Mucosa of rectum (tissue), 2 donors: ENCODE results near the gene PDE4D.

Source experiments
- H3K27ac ChIP-seq, 2 donors: one replicate each; pipeline ENCODE4 v1.7.0; 2013; ENCODE audit warnings: inconsistent platforms in 2 of 2, low read depth in 2 of 2, low read length in 2 of 2
- H3K27me3 ChIP-seq, 2 donors: one replicate each; pipeline ENCODE4 v1.7.0; 2013; ENCODE audit warnings: low read length in 2 of 2; ENCODE audit not compliant: control insufficient read depth in 2 of 2, insufficient read depth in 2 of 2
- H3K36me3 ChIP-seq, 2 donors: one replicate each; pipeline ENCODE4 v1.7.0; 2013; ENCODE audit warnings: low read length in 2 of 2; ENCODE audit not compliant: control insufficient read depth in 2 of 2, insufficient read depth in 2 of 2
- H3K4me1 ChIP-seq, 2 donors: one replicate each; pipeline ENCODE4 v1.7.0; 2013; ENCODE audit warnings: low read length in 2 of 2, mild to moderate bottlenecking in 1 of 2; ENCODE audit not compliant: control insufficient read depth in 2 of 2, insufficient read depth in 2 of 2
- H3K4me3 ChIP-seq, 2 donors: one replicate each; pipeline ENCODE4 v1.7.0; 2013; ENCODE audit warnings: low read length in 2 of 2
- H3K9ac ChIP-seq, 2 donors: one replicate each; pipeline ENCODE4 v1.7.0; 2013; ENCODE audit warnings: low read length in 2 of 2, low read depth in 1 of 2, mild to moderate bottlenecking in 1 of 2
- H3K9me3 ChIP-seq, 2 donors: one replicate each; pipeline ENCODE4 v1.7.0; 2013; ENCODE audit warnings: low read length in 2 of 2; ENCODE audit not compliant: control insufficient read depth in 2 of 2
- donor health status: healthy.
- donor health status: Normal muscosa, but diverticular disease.

The PDE4D gene

DNA sequence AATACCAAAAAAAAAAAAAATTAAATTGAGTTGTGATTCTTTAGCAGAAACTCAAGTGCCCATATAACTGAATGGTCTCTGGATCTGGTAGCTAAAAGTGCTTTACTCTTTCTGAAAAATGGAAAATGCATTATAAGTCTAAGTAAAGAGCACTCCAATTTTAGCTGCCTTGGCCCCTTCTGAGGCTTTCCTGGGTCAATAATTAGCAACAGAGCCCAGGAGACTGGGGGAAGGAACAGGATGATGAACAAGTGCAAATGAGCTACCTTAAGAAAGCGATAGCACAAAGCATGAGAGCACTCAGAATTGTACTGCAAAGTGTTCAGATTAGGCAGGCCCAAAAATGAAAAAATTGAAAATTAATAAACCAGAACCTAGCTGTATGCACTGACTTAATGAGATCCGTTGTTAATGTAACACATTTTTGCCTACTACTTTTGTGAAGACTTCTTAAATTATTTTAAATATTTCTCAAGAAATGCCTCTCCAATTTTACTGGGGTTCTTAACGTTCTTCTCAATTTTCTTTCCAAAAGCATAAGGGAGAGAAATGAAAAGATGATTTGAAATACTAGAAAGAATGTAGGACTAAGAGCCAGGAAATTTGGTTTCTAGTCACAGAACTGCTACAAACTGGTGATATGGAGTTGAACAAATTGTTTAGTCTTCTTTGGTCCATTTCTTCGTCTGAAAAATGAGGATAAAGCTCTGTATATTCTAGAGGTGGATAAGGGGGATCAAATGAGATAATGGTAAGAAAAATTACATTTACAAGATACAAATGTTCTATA is 566.1 kb downstream of the PDE4D start:
- Histone ChIP-seq H3K4me3 (no peak overlapping the region), H3K27me3 (no peaks in the 10 kb centered on the region), H3K4me1 (peaks cover 0 to 10% of the 10 kb centered on the region in 2 donors), H3K9me3 (no peaks in the 10 kb centered on the region), H3K36me3 (no peaks in the 10 kb centered on the region), H3K27ac (no peak overlapping the region), H3K9ac (no peak overlapping the region)

- Histone ChIP-seq H3K4me3 (no peak overlapping the region), H3K27ac (no peak overlapping the region), H3K9me3 (no peaks in the 10 kb centered on the region), H3K4me1 (peaks cover 2 to 15% of the 10 kb centered on the region in 2 donors), H3K27me3 (no peaks in the 10 kb centered on the region), H3K36me3 (no peaks in the 10 kb centered on the region), H3K9ac (no peak overlapping the region)
These were observed 566.9 kb downstream of the PDE4D start for GRCh38 chr5:59326596-59326995.

- Histone ChIP-seq H3K36me3 (no peaks in the 10 kb centered on the region), H3K9ac (no peak overlapping the region), H3K4me3 (no peak overlapping the region), H3K27ac (no peak overlapping the region), H3K9me3 (no peaks in the 10 kb centered on the region), H3K27me3 (no peaks in the 10 kb centered on the region), H3K4me1 (peaks cover 2 to 19% of the 10 kb centered on the region in 2 donors)
These were observed 568.5 kb downstream of the PDE4D start for GRCh38 chr5:59325070-59325469.

- H3K27ac ChIP-seq, result no peak overlapping the region
- H3K4me1 ChIP-seq, result peaks cover 2 to 28% of the 10 kb centered on the region in 2 donors
These were observed 570.6 kb downstream of the PDE4D start for GRCh38 chr5:59322894-59323293.

DNA sequence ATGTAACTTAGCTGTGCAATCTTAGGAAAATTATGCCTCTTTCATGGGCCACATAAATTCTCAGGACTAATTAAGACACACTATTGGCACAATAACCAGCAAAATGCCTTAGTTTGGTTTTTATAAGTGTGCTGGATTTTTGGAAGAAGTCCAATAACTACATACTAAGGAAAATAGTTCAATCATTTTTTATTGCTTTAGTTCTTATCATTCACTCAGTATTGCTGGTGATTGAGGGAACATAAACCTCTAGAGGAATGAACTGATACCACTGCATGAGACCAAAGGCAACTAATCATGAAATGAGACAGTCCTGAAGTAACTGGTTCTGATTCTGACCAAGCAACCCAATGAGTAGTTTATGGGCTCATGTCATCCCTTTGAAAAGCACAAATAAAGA is 571.5 kb downstream of the PDE4D start:
- Histone ChIP-seq H3K9me3 (no peaks in the 10 kb centered on the region), H3K4me3 (no peak overlapping the region), H3K9ac (no peak overlapping the region), H3K27ac (no peak overlapping the region), H3K27me3 (no peaks in the 10 kb centered on the region), H3K4me1 (peaks cover 6 to 37% of the 10 kb centered on the region in 2 donors), H3K36me3 (no peaks in the 10 kb centered on the region)

More at GRCh38 chr5:59322894-59323293, 570.6 kb downstream of the PDE4D start:
- H3K36me3 ChIP-seq, result no peaks in the 10 kb centered on the region
- no peak overlapping the region for H3K4me3 ChIP-seq
- no peaks in the 10 kb centered on the region for H3K9me3 ChIP-seq
- no peaks in the 10 kb centered on the region for H3K27me3 ChIP-seq
- no peak overlapping the region for H3K9ac ChIP-seq

- no peak overlapping the region for H3K9ac ChIP-seq
- H3K36me3 ChIP-seq, result no peaks in the 10 kb centered on the region
- H3K4me1 ChIP-seq, result peaks cover 10 to 40% of the 10 kb centered on the region in 2 donors
- no peaks in the 10 kb centered on the region for H3K9me3 ChIP-seq
- H3K27ac ChIP-seq, result no peak overlapping the region
- no peaks in the 10 kb centered on the region for H3K27me3 ChIP-seq
- no peak overlapping the region for H3K4me3 ChIP-seq
These were observed 571.9 kb downstream of the PDE4D start for GRCh38 chr5:59321642-59322041.

- H3K9ac ChIP-seq, result no peak overlapping the region
- no peaks in the 10 kb centered on the region for H3K9me3 ChIP-seq
- H3K27me3 ChIP-seq, result no peaks in the 10 kb centered on the region
- H3K4me3 ChIP-seq, result no peak overlapping the region
- H3K27ac ChIP-seq, result no peak overlapping the region
- H3K36me3 ChIP-seq, result no peaks in the 10 kb centered on the region
- H3K4me1 ChIP-seq, result peaks cover 16 to 47% of the 10 kb centered on the region in 2 donors
These were observed 573.1 kb downstream of the PDE4D start for GRCh38 chr5:59320420-59320819.

GRCh38 chr5:59319250-59319649 is 574.3 kb downstream of the PDE4D start:
- Histone ChIP-seq H3K4me3 (no peak overlapping the region), H3K36me3 (no peaks in the 10 kb centered on the region), H3K27me3 (no peaks in the 10 kb centered on the region), H3K9me3 (no peaks in the 10 kb centered on the region), H3K9ac (no peak overlapping the region), H3K27ac (no peak overlapping the region), H3K4me1 (peaks cover 16 to 47% of the 10 kb centered on the region in 2 donors)

GRCh38 chr5:59317774-59318205 is 575.7 kb downstream of the PDE4D start:
- Histone ChIP-seq H3K4me1 (peaks cover 16 to 41% of the 10 kb centered on the region in 2 donors), H3K9me3 (no peaks in the 10 kb centered on the region), H3K27ac (peak overlapping the region; percentile 66 to 73), H3K36me3 (no peaks in the 10 kb centered on the region), H3K4me3 (peak overlapping the region; percentile 18 to 48), H3K9ac (peak overlapping the region in 1 of 2 donors; percentile 34), H3K27me3 (no peaks in the 10 kb centered on the region)

DNA sequence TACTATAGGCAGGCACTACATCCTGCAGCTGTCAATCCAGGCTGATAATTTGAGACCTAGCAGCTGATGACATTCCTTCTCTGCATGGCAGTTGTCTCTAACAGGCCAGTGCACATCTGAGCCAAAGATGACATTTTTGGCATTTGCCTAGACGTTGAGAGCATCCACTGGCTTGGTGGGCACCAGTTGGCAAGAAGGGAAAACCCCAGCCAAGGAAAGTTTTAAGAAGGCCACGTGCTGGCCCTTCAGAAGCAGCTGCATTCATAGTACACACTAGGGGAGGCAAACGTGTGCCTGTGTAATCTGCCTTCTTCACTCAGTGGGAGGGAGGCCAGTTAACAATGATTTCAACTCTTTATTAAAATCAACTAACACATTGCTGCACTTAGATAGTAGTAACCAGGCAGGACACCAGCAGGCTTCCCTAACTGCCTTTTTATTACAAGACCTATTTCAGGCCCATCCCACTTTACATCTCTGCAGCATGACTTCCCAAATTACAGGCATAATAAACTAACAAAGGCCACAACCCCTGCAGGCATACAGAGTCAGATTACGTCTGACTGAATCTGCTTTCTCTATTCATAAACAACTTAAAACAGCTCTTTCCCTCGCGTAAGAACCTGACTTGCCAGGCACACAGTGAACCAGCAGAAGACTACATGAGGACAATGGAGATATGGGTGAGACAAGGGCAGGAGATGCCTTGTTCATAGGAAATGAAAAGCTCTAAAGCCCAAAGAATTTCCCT is 576.3 kb downstream of the PDE4D start:
- peak overlapping the region in 1 of 2 donors; percentile 34 for H3K9ac ChIP-seq
- peak overlapping the region; percentile 66 to 73 for H3K27ac ChIP-seq
- no peaks in the 10 kb centered on the region for H3K9me3 ChIP-seq
- no peaks in the 10 kb centered on the region for H3K36me3 ChIP-seq
- peak overlapping the region; percentile 18 to 48 for H3K4me3 ChIP-seq
- H3K4me1 ChIP-seq, result peaks cover 16 to 35% of the 10 kb centered on the region in 2 donors
- no peaks in the 10 kb centered on the region for H3K27me3 ChIP-seq
